Stimulated activated memory B cell treated with anti-CD40 and anti-IgM and Interleukin-4, amounts not matched to agents 10 μg/mL and 1 μg/mL and 100 μg/mL, for 72 hours (primary cell): Measurements from ENCODE around the gene FAM161B.
"Not testable (repeated sequence)": the region's sequence is repeated elsewhere in the genome, so short reads cannot be mapped to it uniquely, and the experiment has no call there.

Experiments
- ATAC-seq: fragments of 150-1000 bp; cut with Tn5 transposase; 2 replicates; pipeline ENCODE4 v1.10.0; 2021
- H3K27ac Mint-ChIP-seq: one replicate; pipeline ENCODE4 v1.8.0; 2022; ENCODE audit warnings: mild to moderate bottlenecking, mixed read lengths
- H3K27me3 Mint-ChIP-seq: one replicate; pipeline ENCODE4 v1.8.0; 2022; ENCODE audit warnings: mixed read lengths
- H3K36me3 Mint-ChIP-seq: one replicate; pipeline ENCODE4 v1.8.0; 2022; ENCODE audit warnings: mixed read lengths
- H3K4me1 Mint-ChIP-seq: one replicate; pipeline ENCODE4 v1.8.0; 2022; ENCODE audit warnings: mixed read lengths
- H3K4me3 Mint-ChIP-seq: one replicate; pipeline ENCODE4 v1.8.0; 2022; ENCODE audit warnings: mild to moderate bottlenecking, moderate library complexity, mixed read lengths
- H3K9me3 Mint-ChIP-seq: one replicate; pipeline ENCODE4 v1.8.0; 2022; ENCODE audit warnings: mixed read lengths

The FAM161B gene

DNA sequence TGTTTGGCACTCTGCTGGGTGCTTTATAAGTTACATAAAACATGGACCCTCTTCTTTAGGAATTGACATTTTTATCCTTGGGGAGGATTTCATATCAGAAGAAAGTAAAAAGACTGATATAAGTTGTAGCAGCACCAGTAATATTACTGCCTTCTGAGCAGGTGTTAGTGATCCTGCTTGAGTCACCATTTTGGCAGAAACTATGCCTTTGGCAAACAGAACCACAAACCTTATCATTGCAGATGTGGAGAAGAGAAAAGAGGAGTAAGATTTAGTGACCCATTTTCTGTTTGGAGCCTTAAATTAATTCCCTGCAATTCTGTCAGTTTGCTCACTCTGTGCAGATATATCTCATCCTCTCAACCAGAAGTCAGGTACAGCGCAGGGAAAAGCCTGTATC lies 40.2 kb downstream of the FAM161B start:
- no peaks in the 10 kb centered on the region for H3K27me3 Mint-ChIP-seq
- peak overlapping the region; percentile 22 for H3K27ac Mint-ChIP-seq
- H3K4me1 Mint-ChIP-seq: no peaks in the 10 kb centered on the region
- peaks cover 86% of the 10 kb centered on the region for H3K36me3 Mint-ChIP-seq
- ATAC-seq: no peak
- H3K9me3 Mint-ChIP-seq: peaks cover 6% of the 10 kb centered on the region
- H3K4me3 Mint-ChIP-seq: no peak overlapping the region

DNA sequence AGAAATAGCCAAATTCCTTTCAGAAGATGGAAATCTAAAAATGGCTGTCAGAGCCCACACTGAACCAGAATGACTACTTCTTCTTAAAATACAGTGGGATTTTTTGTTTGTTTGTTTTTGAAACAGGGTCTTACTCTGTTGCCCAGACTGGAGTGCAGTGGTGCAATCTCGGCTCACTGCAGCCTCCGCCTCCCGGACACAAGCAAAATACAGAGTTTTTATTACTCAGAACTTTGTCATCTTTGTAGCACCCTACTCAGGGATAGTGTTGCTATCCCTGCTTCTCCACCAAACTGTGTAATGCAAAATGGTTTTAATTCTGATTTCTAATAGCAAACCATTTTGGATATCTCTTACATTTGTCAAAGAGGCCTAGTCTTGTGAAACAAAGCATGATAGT lies 46.9 kb downstream of the FAM161B start:
- Mint-ChIP-seq H3K36me3 (peaks cover 42% of the 10 kb centered on the region), H3K27ac (no peak overlapping the region), H3K9me3 (no peaks in the 10 kb centered on the region), H3K4me3 (no peak overlapping the region), H3K4me1 (no peaks in the 10 kb centered on the region), H3K27me3 (no peaks in the 10 kb centered on the region)
- ATAC-seq: no peak

DNA sequence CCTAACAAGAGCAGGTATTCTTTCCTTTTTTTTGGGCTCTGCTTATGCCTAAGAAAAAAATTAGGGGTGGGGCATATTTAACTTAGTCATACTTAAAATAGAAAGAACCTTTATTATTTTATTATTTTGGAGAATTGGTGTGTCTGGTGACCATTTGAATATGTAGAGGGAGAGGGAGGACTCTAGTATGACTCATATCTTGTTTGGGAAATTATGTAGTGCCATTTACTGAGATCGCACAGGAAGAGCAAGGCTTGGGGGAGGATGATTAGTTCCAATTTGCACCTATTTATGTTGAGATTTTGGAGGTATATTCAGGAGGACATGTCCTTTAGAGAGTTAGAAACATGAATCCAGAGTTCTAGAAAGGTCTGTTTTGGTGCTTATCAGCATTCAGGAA lies 53.4 kb downstream of the FAM161B start:
- peaks cover 44% of the 10 kb centered on the region for H3K36me3 Mint-ChIP-seq
- no peak overlapping the region for H3K27ac Mint-ChIP-seq
- no peak for ATAC-seq
- no peaks in the 10 kb centered on the region for H3K27me3 Mint-ChIP-seq
- H3K4me1 Mint-ChIP-seq: peaks cover 5% of the 10 kb centered on the region
- H3K4me3 Mint-ChIP-seq: no peak overlapping the region
- no peaks in the 10 kb centered on the region for H3K9me3 Mint-ChIP-seq

DNA sequence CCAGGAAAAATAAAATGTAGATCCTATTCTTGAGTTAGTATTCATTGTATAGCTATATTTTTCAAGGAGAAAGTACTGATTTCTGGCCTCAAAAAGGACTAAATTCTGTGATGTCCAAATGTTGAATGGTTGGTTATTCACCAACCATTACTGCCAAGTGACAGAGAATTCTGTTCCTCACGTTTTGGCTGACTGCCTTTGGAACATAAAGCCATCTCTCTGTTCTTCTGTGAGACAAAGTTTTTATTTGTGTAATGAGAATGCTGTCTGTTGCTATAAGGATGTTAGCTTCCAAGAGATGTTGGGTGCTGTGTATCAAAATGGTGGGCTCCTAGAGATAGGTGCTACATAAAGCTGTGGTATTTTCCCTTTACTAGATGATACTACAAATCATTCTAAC lies 54.0 kb downstream of the FAM161B start:
- peaks cover 6% of the 10 kb centered on the region for H3K4me1 Mint-ChIP-seq
- H3K27ac Mint-ChIP-seq: no peak overlapping the region
- no peaks in the 10 kb centered on the region for H3K27me3 Mint-ChIP-seq
- peaks cover 44% of the 10 kb centered on the region for H3K36me3 Mint-ChIP-seq
- no peaks in the 10 kb centered on the region for H3K9me3 Mint-ChIP-seq
- ATAC-seq: no peak
- no peak overlapping the region for H3K4me3 Mint-ChIP-seq

DNA sequence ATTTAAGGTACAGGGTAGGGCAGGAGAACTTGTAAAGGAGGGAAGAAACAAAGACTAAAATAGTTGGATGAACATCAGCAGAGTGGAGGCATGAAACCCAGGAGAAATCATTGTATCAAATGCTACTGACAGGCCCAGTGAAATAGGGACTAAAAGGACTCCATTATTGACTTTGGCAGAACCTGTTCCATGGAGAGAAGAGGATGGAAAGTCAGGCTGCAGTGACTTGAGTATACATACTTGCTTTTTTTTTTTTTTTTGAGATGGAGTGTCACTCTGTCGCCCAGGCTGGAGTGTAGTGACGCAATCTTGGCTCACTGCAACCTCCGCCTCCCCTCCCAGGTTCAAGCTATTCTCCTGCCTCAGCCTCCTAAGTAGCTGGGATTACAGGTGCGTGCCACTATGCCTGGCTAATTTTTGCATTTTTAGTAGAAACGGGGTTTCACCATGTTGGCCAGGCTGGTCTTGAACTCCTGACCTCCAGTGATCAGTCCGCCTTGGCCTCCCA lies 55.7 kb downstream of the FAM161B start:
- not testable (repeated sequence) for H3K27me3 Mint-ChIP-seq, H3K9me3 Mint-ChIP-seq, H3K4me3 Mint-ChIP-seq, ATAC-seq, H3K27ac Mint-ChIP-seq
- Mint-ChIP-seq H3K4me1 (peaks cover 11% of the 10 kb centered on the region), H3K36me3 (peaks cover 38% of the 10 kb centered on the region)

DNA sequence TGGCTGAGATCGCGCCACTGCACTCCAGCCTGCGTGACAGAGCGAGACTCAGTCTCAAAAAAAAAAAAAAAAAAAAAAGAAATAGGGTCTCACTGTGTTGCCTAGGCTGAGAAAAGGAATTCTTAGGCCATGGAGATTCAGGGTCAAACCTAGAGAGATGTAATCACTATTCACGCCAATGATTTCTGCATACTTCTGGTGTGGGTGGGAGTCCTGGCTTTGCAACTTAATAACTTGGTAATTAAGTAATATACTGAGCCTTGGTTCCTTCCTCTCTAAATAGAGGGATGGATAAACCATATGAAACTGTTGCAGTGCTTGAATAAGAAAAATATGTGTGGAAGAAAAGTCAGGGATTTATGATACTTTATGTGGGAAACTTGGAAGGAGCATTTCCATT lies 60.5 kb downstream of the FAM161B start:
- peaks cover 9% of the 10 kb centered on the region for H3K36me3 Mint-ChIP-seq
- no peaks in the 10 kb centered on the region for H3K9me3 Mint-ChIP-seq
- peaks cover 48% of the 10 kb centered on the region for H3K4me1 Mint-ChIP-seq
- no peak for ATAC-seq
- H3K27ac Mint-ChIP-seq: no peak overlapping the region
- no peaks in the 10 kb centered on the region for H3K27me3 Mint-ChIP-seq
- no peak overlapping the region for H3K4me3 Mint-ChIP-seq

DNA sequence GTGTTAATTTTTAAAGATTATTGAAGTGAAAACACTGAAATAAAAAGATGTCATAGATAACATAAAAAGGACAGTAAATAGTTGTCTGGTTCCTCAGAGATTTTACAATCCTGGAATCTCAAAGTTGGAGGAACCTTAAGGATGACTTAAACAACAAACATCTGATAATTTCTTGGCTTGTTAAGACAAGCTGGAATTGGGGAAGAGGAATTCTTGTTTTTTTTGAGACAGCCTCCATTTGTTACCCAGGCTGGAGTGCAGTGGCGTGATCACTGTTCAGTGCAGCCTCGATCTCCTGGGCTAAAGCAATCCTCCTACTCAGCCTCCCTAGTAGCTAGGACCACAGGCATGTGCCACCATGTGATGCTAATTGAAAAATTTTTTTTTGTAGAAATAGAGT lies 60.9 kb downstream of the FAM161B start:
- H3K36me3 Mint-ChIP-seq: peaks cover 5% of the 10 kb centered on the region
- H3K27me3 Mint-ChIP-seq: no peaks in the 10 kb centered on the region

DNA sequence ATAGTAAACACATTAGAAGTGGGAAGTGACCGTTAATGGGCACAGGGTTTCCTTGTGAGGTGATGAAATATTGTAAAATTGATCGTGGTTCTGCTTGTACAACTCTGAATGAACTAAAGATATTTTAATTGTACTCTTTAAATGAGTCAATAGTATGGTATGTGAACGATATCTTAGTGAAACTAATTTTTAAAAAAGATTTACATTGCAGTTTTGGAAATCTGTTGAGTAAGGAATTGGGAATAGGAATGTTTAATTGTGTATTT lies 61.5 kb downstream of the FAM161B start:
- no peaks in the 10 kb centered on the region for H3K36me3 Mint-ChIP-seq
- no peak for ATAC-seq
- H3K27me3 Mint-ChIP-seq: no peaks in the 10 kb centered on the region
- no peaks in the 10 kb centered on the region for H3K9me3 Mint-ChIP-seq
- peaks cover 50% of the 10 kb centered on the region for H3K4me1 Mint-ChIP-seq
- peak overlapping the region; percentile 90 for H3K4me3 Mint-ChIP-seq
- H3K27ac Mint-ChIP-seq: peak overlapping the region; percentile 98

More for the DNA sequence above, 60.9 kb downstream of the FAM161B start:
- H3K9me3 Mint-ChIP-seq: no peaks in the 10 kb centered on the region
- H3K4me1 Mint-ChIP-seq: peaks cover 50% of the 10 kb centered on the region
- peak overlapping the region; percentile 98 for H3K27ac Mint-ChIP-seq
- H3K4me3 Mint-ChIP-seq: peak overlapping the region; percentile 90
- ATAC-seq: no peak

DNA sequence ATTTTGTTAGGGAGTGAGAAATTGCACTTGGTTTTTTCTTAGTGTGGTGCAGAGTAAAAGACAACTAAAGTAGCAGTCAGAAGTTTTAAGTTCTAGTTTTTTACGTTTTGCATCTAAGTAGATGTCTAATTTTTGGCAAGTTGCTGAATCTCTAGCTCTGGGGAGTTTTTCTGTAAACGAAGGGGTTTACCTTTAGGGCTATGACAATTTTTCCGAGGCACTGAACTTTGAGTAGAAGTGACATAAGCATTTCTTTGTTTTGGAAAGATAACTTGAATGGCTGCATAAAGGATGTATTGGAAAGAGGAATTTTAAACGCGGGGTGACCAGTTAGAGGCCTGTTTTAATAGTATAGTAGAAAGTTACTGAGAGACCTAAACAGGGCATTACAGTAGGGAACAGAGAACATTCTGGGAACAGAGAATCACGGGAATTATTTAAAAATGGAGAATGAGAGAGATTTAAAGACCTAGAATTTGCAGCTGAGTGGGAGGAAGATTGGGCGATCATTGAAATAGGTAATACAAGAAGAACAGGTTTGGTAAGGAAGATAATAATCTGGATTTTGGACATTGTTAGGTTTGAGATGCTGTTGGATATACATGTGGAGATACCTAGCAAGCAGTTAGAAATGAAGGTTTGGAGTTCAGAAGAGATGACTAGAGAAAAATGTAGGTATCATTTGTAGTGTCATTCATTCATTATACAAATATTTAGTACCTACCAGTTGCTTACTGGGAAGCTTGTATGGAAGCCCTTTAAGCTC lies 62.0 kb downstream of the FAM161B start:
- no peak for ATAC-seq
- Mint-ChIP-seq H3K27ac (peak overlapping the region; percentile 98), H3K27me3 (no peaks in the 10 kb centered on the region), H3K36me3 (no peaks in the 10 kb centered on the region), H3K4me1 (peaks cover 50% of the 10 kb centered on the region), H3K4me3 (peak overlapping the region; percentile 90), H3K9me3 (no peaks in the 10 kb centered on the region)

DNA sequence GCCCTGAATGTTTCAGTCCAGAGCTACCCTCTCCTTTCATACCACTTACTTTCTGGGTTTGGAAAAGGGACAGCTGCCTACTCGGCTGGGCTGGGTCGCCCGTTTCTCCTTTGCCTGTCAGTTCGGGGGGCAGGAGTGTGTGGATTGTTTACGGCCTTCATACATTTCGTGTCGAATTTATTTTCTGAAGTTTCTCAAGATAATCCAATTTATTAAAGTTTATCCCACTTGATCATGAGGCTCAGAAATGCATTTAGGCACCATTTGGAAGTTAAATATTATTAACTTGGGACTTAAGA lies 62.6 kb downstream of the FAM161B start:
- H3K27ac Mint-ChIP-seq: peak overlapping the region; percentile 98
- no peaks in the 10 kb centered on the region for H3K36me3 Mint-ChIP-seq
- peak overlapping the region; percentile 90 for H3K4me3 Mint-ChIP-seq
- no peak for ATAC-seq
- no peaks in the 10 kb centered on the region for H3K9me3 Mint-ChIP-seq
- H3K4me1 Mint-ChIP-seq: peaks cover 50% of the 10 kb centered on the region
- no peaks in the 10 kb centered on the region for H3K27me3 Mint-ChIP-seq

DNA sequence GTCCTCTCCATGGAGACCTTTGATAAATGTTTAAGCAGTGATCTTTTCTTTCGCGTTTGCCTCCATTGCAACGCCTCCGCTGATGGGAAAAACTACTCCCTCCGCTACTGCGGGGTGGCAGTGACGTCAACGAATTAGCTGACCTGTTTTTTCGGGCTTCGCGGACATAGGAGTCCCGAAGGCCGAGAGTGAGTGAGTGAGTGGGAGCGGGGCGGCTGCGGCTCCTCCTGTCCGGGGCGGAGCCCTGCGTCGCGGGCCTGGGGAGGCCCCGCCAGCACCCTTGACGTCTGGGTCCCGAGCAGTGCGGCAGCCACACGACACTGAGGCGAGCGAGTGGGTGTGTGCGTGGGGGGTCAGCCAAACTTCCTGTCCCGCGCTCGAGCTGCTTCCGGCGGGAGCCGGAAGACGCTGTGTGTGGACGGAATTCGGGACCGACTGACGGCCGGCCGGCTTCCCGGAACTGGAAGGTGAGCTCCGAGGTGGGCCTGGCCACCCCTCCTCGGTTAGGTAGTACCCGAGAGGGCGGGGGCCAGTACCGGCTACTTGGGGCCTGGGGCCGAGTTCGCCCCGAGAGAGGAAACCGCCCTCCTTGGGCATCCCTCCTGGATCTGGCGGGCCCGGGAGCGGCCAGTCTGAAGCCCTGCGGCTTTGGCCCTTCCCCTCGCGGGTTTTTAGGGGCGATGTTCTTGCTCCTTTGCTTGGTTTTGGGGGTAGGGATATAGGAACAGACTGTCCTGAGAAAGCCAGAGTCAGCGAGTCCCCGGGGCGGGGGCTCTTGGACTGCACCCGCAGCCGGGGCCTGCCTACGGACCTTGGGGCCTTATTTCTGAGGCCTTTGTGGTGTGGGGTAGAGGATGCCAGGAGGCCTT lies 63.2 kb downstream of the FAM161B start, which contains the start of gene ZNF410:
Gene ZNF410, plus strand, starts transcription at position 411 of the 869 bp plus-strand sequence. CDS start 5,317 bp downstream, outside the sequence.
- no peaks in the 10 kb centered on the region for H3K36me3 Mint-ChIP-seq
- H3K4me3 Mint-ChIP-seq: peak within 1 kb of the TSS; percentile 90
- H3K27me3 Mint-ChIP-seq: no peaks in the 10 kb centered on the region
- peak within 1 kb of the TSS; percentile 98 for H3K27ac Mint-ChIP-seq
- ATAC-seq: peak; percentile 100
- H3K9me3 Mint-ChIP-seq: no peaks in the 10 kb centered on the region
- peaks cover 46% of the 10 kb centered on the region for H3K4me1 Mint-ChIP-seq

DNA sequence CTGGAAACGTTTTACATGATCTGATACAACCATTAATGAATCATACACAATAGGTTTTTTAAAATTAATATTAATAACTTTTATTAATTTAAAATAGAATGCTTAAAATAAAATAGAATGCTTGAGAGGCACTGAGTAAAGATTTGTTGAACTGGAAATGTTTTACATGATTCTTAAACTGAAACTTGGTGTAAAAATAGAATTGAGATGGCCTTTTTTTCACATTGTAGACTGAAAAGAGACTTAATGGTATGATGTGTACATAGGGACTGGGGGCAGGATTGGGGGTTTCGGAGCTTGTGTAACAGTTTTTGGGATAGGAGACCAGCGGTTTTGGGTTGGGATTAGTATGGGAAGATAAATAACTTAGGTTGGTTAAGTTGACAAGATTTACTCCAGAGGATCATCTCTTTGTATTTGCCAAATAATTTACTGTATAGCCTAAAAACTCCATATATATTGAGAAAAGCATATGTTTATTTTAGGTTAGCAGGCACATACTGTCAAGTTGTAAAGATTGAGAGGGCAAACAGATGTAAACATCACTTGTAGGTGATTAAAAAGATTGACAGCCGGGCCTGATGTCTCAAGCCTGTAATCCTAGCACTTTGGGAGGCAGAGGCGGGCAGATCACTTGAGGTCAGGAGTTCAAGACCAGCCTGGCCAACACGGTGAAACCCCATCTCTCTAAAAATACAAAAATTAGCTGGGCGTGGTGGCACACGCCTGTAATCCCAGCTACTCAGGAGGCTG lies 65.3 kb downstream of the FAM161B start:
- Mint-ChIP-seq H3K4me3 (peak overlapping the region; percentile 90), H3K36me3 (no peaks in the 10 kb centered on the region), H3K9me3 (no peaks in the 10 kb centered on the region), H3K4me1 (peaks cover 43% of the 10 kb centered on the region), H3K27ac (peak overlapping the region; percentile 98), H3K27me3 (no peaks in the 10 kb centered on the region)
- no peak for ATAC-seq
